ENCODE data around the gene ODAD4. TPM values are rescaled to one million over a fixed set of nuclear protein-coding genes. Genes with fewer than 3 reads are reported as not detected.

Gene ODAD4
- total RNA-seq (ENCODE audit: low replicate concordance), result 0.35 and 0.90 TPM in 2 replicates

GRCh38 chr17:41930009-41930832, at the start of gene ODAD4:
Gene ODAD4 (plus strand): TSS chr17:41930617. CDS start chr17:41930724, 107 bp downstream.

GRCh38 chr17:41918314-41919164, 11.9 kb upstream of the ODAD4 start, which contains the start of gene ACLY:
Gene ACLY (minus strand): TSS chr17:41918951. CDS start chr17:41913873, 5,078 bp downstream.

GRCh38 chr17:41966463-41967140, 36.2 kb downstream of the ODAD4 start, which contains the start of gene CNP:
Gene CNP (plus strand): TSS chr17:41966795. CDS start chr17:41966885, 90 bp downstream.

Other genes with a start within 250 kb of the ODAD4 start
- 82.7 and 93.4 TPM in 2 replicates for gene EIF1, start 241.7 kb upstream of the ODAD4 start, total RNA-seq (ENCODE audit: low replicate concordance)
- gene GAST, start 218.3 kb upstream of the ODAD4 start, total RNA-seq (ENCODE audit: low replicate concordance), result not detected in 2 replicates
- gene HAP1, start 196.0 kb upstream of the ODAD4 start, total RNA-seq (ENCODE audit: low replicate concordance), result 0.08 and 0.12 TPM in 2 replicates
- gene JUP, start 143.9 kb upstream of the ODAD4 start, total RNA-seq (ENCODE audit: low replicate concordance), result 2.3 and 59.7 TPM in 2 replicates
- 90.3 and 133 TPM in 2 replicates for gene P3H4, start 118.7 kb upstream of the ODAD4 start, total RNA-seq (ENCODE audit: low replicate concordance)
- 494 and 761 TPM in 2 replicates for gene FKBP10, start 117.6 kb upstream of the ODAD4 start, total RNA-seq (ENCODE audit: low replicate concordance)
- gene NT5C3B, start 94.4 kb upstream of the ODAD4 start, total RNA-seq (ENCODE audit: low replicate concordance), result 66.8 and 70.7 TPM in 2 replicates
- gene KLHL10, start 92.8 kb upstream of the ODAD4 start, total RNA-seq (ENCODE audit: low replicate concordance), result 0.08 and 0.12 TPM in 2 replicates
- 19.8 and 24.4 TPM in 2 replicates for gene KLHL11, start 65.2 kb upstream of the ODAD4 start, total RNA-seq (ENCODE audit: low replicate concordance)
- gene ACLY, start 11.7 kb upstream of the ODAD4 start, total RNA-seq (ENCODE audit: low replicate concordance), result 112 and 253 TPM in 2 replicates
- 51.1 and 97.1 TPM in 2 replicates for gene CNP, start 36.2 kb downstream of the ODAD4 start, total RNA-seq (ENCODE audit: low replicate concordance)
- 70.9 and 71.8 TPM in 2 replicates for gene DNAJC7, start 86.8 kb downstream of the ODAD4 start, total RNA-seq (ENCODE audit: low replicate concordance)
- 17.3 and 27.1 TPM in 2 replicates for gene NKIRAS2, start 89.5 kb downstream of the ODAD4 start, total RNA-seq (ENCODE audit: low replicate concordance)
- gene C17orf113, start 120.0 kb downstream of the ODAD4 start, total RNA-seq (ENCODE audit: low replicate concordance), result under 0.01 and 0.15 TPM in 2 replicates
- under 0.01 TPM in 1 of 2 replicates, not detected in the other for gene ZNF385C, start 167.9 kb downstream of the ODAD4 start, total RNA-seq (ENCODE audit: low replicate concordance)
- gene DHX58, start 182.1 kb downstream of the ODAD4 start, total RNA-seq (ENCODE audit: low replicate concordance), result 5.9 and 15.3 TPM in 2 replicates
- gene KAT2A, start 190.8 kb downstream of the ODAD4 start, total RNA-seq (ENCODE audit: low replicate concordance), result 5.6 and 11.1 TPM in 2 replicates
- gene HSPB9, start 192.2 kb downstream of the ODAD4 start, total RNA-seq (ENCODE audit: low replicate concordance), result not detected in 2 replicates
- gene RAB5C, start 224.4 kb downstream of the ODAD4 start, total RNA-seq (ENCODE audit: low replicate concordance), result 41.7 and 64.7 TPM in 2 replicates

All from smooth muscle cell of the coronary artery (primary cell).